ENCODE results near the gene ZC3H7B.

DNA sequence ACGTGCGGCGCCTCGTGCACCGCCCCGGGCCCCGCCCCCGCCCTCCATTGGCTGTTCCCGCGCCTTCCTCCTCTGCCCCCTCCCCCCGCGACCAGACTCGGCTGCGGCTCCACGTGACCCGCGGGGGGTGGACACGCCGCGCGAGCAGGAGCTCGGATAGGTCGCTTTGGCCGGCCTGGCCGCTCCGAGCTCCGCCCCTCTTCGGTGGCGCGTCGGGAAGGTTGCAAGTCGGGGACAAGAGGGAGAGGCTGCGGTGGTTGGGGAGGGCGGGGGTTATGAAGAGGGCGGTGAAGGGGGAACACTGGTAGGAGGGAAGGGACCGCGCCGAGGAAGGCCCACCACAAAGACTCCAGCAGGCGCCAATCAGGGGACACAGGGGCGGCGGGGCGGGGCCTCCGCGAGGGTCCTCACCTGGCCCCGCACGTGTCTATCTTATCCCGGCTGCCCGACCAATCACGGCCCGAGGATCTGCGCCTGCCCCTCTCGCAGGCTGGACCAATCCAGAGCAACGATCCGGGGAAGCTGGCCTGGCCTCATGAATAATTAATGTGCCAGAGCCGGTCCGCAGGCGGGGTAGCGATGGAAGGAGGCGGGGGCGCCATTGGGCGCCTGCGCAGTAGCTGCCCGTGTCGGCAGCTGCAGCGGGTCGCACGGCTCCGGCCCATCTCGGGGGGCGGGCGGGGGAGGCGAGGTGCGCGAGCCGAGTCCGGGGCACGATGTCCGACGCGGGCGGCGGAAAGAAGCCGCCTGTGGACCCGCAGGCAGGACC, 80.2 kb downstream of the ZC3H7B start, which contains the start of gene TEF:
- TF ChIP-seq, protein P1, sequence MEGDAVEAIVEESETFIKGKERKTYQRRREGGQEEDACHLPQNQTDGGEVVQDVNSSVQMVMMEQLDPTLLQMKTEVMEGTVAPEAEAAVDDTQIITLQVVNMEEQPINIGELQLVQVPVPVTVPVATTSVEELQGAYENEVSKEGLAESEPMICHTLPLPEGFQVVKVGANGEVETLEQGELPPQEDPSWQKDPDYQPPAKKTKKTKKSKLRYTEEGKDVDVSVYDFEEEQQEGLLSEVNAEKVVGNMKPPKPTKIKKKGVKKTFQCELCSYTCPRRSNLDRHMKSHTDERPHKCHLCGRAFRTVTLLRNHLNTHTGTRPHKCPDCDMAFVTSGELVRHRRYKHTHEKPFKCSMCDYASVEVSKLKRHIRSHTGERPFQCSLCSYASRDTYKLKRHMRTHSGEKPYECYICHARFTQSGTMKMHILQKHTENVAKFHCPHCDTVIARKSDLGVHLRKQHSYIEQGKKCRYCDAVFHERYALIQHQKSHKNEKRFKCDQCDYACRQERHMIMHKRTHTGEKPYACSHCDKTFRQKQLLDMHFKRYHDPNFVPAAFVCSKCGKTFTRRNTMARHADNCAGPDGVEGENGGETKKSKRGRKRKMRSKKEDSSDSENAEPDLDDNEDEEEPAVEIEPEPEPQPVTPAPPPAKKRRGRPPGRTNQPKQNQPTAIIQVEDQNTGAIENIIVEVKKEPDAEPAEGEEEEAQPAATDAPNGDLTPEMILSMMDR (optimal IDR thresholded peaks at IDR 0.05 in 1 of 3, IDR thresholded peaks at IDR 0.05 in 1 of 3, conservative IDR thresholded peaks at IDR 0.05 in 1 of 3; ENCODE audit: extremely low read depth in 1 of 3, insufficient read depth in 2 of 3, low read length in 3 of 3), result no peak
- no peak for TF ChIP-seq EZH2 (IDR thresholded peaks at IDR 0.05; ENCODE audit: low read length)

All from keratinocyte (primary cell).